LNCAP (cell line): ENCODE results near the gene NEURL4.

ENCODE experiments used
- TF ChIP-seq, protein P1 (sequence below): fragments of 450-650 bp; IDR thresholded peaks from 2 replicates; pipeline ENCODE4 v1.5.1; 2017; ENCODE audit warnings: mild to moderate bottlenecking

NEURL4 gene

GRCh38 chr17:7329997-7330637 lies 982 bp upstream of the NEURL4 start:
- TF ChIP-seq, protein P1, sequence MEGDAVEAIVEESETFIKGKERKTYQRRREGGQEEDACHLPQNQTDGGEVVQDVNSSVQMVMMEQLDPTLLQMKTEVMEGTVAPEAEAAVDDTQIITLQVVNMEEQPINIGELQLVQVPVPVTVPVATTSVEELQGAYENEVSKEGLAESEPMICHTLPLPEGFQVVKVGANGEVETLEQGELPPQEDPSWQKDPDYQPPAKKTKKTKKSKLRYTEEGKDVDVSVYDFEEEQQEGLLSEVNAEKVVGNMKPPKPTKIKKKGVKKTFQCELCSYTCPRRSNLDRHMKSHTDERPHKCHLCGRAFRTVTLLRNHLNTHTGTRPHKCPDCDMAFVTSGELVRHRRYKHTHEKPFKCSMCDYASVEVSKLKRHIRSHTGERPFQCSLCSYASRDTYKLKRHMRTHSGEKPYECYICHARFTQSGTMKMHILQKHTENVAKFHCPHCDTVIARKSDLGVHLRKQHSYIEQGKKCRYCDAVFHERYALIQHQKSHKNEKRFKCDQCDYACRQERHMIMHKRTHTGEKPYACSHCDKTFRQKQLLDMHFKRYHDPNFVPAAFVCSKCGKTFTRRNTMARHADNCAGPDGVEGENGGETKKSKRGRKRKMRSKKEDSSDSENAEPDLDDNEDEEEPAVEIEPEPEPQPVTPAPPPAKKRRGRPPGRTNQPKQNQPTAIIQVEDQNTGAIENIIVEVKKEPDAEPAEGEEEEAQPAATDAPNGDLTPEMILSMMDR, result no peak

DNA sequence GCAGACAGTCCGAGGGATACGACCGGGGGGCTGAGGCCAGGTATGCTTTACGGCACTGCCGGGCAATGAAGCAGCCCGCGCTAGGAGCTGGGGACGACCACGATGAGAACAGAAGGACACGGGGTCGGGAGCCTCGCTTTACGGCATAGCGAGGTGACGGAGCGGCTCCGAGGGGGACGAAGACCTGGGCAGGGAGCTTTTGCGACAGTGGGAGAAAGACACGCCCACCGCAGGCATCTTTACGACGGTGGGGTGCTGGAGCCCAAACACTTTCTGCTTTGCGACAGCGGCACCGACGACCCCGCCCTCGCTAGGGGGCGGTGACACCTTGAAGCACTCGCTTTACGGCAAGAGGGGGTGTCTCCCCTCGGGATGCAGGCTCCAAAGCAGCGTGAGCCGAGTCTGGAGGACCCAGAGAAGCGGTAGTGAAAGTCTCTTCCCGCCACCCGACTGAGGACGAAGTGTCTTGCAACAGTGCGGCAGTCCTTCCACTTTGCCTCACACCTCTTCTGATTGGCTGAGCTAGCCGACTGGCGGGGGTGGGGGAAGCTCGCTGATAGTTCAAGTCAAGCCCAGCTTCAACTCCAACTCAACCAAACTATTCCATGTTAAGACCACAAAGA lies 350 bp upstream of the NEURL4 start:
- TF ChIP-seq, protein P1, result no peak

DNA sequence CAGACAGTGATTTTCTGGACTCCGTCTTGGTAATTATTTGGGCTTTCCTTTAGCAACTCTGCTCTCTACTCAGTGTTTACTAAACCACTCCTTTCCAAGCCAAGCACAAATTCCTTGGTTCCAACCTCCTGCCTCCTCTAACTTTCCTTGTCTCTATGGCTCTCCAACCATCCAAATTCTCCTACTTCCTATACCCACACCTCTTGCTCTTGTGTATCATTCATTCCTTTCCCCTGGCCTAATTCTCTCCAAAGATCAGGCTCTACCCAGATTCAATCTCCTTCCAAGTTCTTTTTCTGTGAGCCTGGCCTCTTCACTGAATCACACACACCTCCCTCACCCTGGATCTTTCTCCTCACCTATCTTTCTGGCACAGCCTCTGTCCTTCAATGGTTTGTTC lies 1.1 kb downstream of the NEURL4 start:
- TF ChIP-seq, protein P1, result no peak

- TF ChIP-seq, protein P1, result no peak
Measured at GRCh38 chr17:7327501-7327900, 1.6 kb downstream of the NEURL4 start.

- TF ChIP-seq, protein P1, result no peak
Measured at GRCh38 chr17:7327056-7327455, 2.1 kb downstream of the NEURL4 start.

DNA sequence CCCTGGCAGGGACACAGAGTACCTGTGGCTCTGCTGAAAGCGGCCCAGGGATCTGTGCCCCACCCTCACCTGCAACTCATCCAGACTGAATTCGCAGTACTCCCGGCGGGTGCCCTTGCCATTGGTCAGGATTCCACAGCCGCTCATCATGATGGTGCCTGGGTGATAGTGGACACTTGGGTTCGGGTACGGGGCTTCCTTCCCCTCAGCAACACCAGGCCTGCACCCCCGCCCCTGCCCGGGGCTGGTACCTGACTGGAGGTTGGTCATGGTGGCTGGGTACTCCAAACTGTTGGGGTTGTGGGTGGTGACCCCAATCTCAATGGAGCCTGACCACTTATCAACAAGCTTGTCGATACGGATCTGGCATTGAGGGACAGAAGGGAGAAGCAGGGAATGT lies 2.9 kb downstream of the NEURL4 start:
- TF ChIP-seq, protein P1, result no peak

- TF ChIP-seq, protein P1, result no peak
Measured at GRCh38 chr17:7325031-7325528, 4.1 kb downstream of the NEURL4 start.
